Dendritic cell treated with granulocyte-macrophage colony-stimulating factor and Interleukin-4, amounts not matched to agents 40 ng/mL and 50 ng/mL, for 4 days (primary cell): ENCODE measurements around the gene GOT1.

Experiments used
- H3K27ac Mint-ChIP-seq: one replicate; pipeline ENCODE4 v1.8.0; 2022; ENCODE audit warnings: mild to moderate bottlenecking, mixed read lengths
- H3K27me3 Mint-ChIP-seq: one replicate; pipeline ENCODE4 v1.8.0; 2022; ENCODE audit warnings: mild to moderate bottlenecking, mixed read lengths
- H3K36me3 Mint-ChIP-seq: one replicate; pipeline ENCODE4 v1.8.0; 2022; ENCODE audit warnings: low read depth, mixed read lengths
- H3K4me1 Mint-ChIP-seq: one replicate; pipeline ENCODE4 v1.8.0; 2022; ENCODE audit warnings: low read depth, mixed read lengths
- H3K4me3 Mint-ChIP-seq: one replicate; pipeline ENCODE4 v1.8.0; 2022; ENCODE audit warnings: mild to moderate bottlenecking, moderate library complexity, mixed read lengths
- H3K9me3 Mint-ChIP-seq: one replicate; pipeline ENCODE4 v1.8.0; 2022; ENCODE audit warnings: mixed read lengths
- intact Hi-C: fragments of 100-400 bp; cut with micrococcal nuclease; formaldehyde crosslinking; loops from one replicate; pipeline ENCODE4 v1.15.0; 2022

The GOT1 gene

DNA sequence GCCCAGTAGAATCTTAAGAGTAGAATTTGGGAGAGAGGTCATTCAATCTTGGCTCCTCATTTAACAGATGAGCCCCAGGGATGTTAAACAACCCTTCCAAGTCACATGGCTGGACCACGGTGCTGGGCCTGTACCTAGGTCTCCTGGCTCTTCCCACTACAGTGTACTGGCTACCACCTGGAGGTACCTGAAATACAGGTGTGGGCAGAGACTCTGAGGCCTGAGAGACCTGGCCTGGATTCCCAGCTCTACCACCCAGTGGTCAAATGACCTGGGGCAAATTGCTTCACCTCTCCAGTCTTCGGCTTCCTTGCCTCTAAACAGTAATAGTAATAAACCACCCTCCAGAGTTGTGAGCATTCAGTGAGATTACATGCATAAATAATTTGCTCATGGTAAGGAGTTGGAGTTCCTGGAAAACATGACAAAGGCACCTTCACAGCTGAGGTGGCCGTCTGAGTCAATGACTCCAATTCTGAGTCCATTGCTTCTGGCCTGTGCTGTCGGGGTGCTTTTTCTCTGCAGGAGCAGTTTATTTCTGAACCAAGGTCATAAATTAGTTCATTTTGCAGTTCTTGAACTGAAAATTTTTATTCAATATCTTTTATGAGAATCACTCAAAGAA, 2.7 kb downstream of the GOT1 start:
- H3K27ac Mint-ChIP-seq: no peak overlapping the region
- H3K27me3 Mint-ChIP-seq: no peaks in the 10 kb centered on the region
- H3K36me3 Mint-ChIP-seq: peaks cover 38% of the 10 kb centered on the region
- no peaks in the 10 kb centered on the region for H3K9me3 Mint-ChIP-seq
- H3K4me3 Mint-ChIP-seq: no peak overlapping the region
- peaks cover 32% of the 10 kb centered on the region for H3K4me1 Mint-ChIP-seq
- intact Hi-C loops: no loop called here

DNA sequence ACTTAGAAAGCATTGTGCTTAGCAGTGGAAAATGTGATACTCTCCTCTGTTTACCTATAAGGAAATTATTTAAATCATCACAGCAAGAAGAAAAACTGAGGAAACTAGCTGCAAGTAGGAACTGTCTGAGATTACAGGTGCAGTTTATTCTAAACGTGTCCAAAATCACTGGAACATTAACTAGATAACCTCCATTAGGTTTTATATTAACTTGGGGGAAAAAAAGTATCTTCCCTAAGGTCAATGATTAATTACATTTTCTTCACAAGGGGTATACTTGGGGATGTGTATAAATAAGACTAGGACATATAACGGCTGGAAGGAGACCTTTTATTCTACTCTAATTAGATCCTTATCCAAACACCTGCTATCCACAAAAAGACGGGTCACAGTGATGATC, 3.7 kb downstream of the GOT1 start:
- Mint-ChIP-seq H3K36me3 (peaks cover 33% of the 10 kb centered on the region), H3K4me3 (no peak overlapping the region), H3K27ac (no peak overlapping the region), H3K9me3 (no peaks in the 10 kb centered on the region), H3K4me1 (peaks cover 26% of the 10 kb centered on the region), H3K27me3 (no peaks in the 10 kb centered on the region)
- intact Hi-C loops: no loop called here

DNA sequence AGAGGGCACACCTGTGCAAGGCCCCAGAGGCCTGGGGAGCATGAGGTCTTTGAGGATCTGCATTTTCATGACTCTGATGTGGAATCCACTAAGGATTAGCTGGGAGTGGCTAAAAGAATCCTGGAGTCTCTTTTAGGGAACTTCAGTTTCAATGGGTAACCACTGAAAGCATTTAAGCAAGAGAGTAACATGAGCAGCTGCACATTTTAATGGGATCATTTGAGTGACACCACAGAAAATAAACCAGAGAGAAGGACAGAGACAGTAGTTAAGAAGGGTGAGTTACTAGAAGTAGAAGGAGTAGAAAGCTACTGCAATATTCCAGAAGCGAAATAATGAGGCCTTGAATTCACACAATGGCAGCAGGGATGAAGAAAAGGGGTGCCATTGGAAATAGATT, 5.2 kb downstream of the GOT1 start:
- H3K27ac Mint-ChIP-seq: no peak overlapping the region

DNA sequence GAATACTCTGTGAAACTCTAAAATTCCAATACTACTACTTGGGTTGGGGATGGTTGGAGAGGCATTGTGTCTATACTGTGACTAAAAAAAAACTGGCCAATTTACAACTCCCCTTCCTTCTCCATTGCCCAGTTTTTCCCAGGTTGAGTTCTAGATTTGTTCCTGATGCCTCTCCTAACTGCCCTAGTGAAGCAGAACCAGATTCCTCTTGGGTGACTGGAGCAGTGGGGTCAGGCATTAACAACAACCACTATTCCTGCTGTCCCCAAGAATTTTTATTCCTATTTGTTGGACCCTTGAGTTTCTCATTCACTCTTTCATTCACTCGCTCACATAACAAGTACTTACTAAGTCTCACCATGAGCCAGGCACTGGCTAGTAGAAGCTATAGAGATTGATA, 5.8 kb downstream of the GOT1 start:
- no peaks in the 10 kb centered on the region for H3K9me3 Mint-ChIP-seq
- H3K27ac Mint-ChIP-seq: no peak overlapping the region
- H3K27me3 Mint-ChIP-seq: no peaks in the 10 kb centered on the region
- peaks cover 11% of the 10 kb centered on the region for H3K4me1 Mint-ChIP-seq
- H3K36me3 Mint-ChIP-seq: peaks cover 30% of the 10 kb centered on the region
- intact Hi-C loops: no loop called here
- no peak overlapping the region for H3K4me3 Mint-ChIP-seq

More for the DNA sequence above, 5.2 kb downstream of the GOT1 start:
- Mint-ChIP-seq H3K9me3 (no peaks in the 10 kb centered on the region), H3K4me1 (peaks cover 16% of the 10 kb centered on the region), H3K27me3 (no peaks in the 10 kb centered on the region), H3K4me3 (no peak overlapping the region), H3K36me3 (peaks cover 27% of the 10 kb centered on the region)
- intact Hi-C loops: no loop called here

DNA sequence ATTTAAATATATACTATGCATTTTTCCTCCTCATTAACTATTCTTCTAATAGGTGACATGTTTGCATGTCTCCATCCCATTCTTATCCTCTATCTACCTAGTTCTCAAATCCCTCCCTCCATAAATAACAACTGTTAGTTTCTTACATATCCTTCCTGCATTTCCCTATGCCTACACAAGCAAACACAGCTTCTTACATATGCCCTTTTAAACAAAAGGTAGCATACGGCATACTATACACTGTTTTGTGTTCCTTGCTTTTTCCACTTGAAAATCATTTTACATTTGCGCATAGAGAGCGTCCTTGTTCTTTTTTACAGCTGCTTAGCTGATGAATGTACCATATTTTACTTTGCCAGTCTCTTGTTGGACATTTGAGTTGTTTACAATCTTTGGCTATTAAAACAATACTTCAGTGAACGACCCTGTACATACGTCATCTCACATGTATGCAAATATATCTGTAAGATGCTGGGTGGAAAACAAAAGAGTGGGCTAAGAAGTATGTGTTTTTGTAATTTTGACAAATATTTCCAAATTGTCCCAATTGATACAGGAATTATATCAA, 7.8 kb downstream of the GOT1 start:
- no peaks in the 10 kb centered on the region for H3K9me3 Mint-ChIP-seq
- no peak overlapping the region for H3K4me3 Mint-ChIP-seq
- no peaks in the 10 kb centered on the region for H3K4me1 Mint-ChIP-seq
- intact Hi-C loops: no loop called here
- peaks cover 51% of the 10 kb centered on the region for H3K36me3 Mint-ChIP-seq
- no peak overlapping the region for H3K27ac Mint-ChIP-seq
- H3K27me3 Mint-ChIP-seq: no peaks in the 10 kb centered on the region

DNA sequence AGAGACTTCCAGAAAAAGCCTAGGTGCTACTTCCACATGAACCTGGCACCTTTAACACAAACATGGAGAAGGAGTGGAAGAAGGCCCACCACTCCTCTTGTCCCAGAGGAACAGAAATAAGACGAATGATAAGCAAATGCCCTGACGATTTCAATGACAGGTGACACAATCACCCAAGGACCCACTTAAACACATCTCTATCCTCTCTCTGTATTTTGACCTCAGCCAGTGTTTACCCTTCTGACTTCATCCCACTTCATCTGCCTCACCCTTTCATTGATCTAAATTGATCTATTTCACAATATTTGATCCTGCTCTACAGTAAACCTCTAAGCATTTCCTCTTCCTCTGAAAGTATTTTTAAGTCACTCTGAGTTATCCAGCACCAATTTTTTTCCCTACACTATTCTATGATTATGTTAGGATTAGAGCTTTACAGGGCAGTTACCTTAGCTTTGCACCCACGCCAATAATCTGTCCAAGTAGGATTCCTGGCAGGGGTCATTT, 9.1 kb downstream of the GOT1 start:
- Mint-ChIP-seq H3K36me3 (peaks cover 58% of the 10 kb centered on the region), H3K27ac (no peak overlapping the region)
- intact Hi-C loops: no loop called here

DNA sequence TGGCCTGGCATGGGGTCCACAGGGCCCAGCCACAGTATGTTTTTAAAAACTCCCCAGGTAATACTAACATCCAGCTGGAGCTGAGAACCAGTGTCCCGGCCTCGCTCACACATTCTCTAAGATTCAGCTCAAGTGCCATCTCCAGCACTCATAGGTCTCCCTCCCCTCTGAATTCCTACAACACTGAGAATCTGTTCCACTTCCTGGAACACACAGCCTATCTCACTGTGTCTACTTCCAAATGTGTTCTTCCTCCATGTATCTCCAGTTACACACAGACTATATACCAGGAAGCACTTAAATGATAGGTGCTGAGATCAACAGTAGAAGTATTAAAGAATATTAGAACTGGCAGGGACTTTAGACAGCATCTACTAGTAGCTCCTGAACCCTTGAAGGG, 10.7 kb downstream of the GOT1 start:
- Mint-ChIP-seq H3K27ac (no peak overlapping the region), H3K27me3 (no peaks in the 10 kb centered on the region), H3K36me3 (peaks cover 61% of the 10 kb centered on the region), H3K9me3 (no peaks in the 10 kb centered on the region), H3K4me1 (no peaks in the 10 kb centered on the region), H3K4me3 (no peak overlapping the region)
- intact Hi-C loops: no loop called here

More for the DNA sequence above, 9.1 kb downstream of the GOT1 start:
- no peaks in the 10 kb centered on the region for H3K4me1 Mint-ChIP-seq
- no peak overlapping the region for H3K4me3 Mint-ChIP-seq
- no peaks in the 10 kb centered on the region for H3K27me3 Mint-ChIP-seq
- H3K9me3 Mint-ChIP-seq: no peaks in the 10 kb centered on the region

DNA sequence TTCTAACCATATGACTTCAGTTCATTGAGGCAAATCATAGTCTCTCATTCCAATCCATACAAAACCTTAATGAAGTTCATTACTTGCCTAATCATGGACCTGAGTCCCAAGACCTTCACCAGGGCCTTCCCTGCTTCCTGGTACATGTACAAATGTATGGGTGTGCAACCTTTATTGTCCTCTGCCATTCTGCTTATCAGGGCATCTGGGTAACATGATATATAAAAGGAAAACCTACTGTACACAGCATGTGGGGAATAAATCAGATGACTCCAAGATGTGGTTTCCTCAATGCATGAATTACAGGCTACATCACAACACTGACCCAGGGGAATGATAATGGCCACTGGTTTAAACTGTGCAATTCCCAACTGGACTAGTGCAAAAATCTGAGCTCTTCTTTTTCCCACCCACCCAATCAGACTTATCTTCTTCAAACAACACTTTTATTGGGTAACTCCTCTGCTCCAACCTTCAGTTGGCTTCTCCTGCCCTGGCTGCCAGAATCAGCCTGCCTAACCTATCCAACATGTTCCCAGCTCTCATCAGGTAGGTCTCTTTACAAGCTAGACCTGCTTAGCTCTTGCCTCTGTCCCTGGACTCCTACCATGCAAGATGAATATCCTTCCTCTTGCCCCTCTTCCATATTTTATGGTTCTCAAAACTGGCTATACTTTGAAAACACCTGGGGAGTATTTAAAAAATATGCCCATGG, 11.4 kb downstream of the GOT1 start:
- Mint-ChIP-seq H3K36me3 (peaks cover 59% of the 10 kb centered on the region), H3K9me3 (no peaks in the 10 kb centered on the region), H3K4me1 (no peaks in the 10 kb centered on the region), H3K4me3 (no peak overlapping the region), H3K27ac (no peak overlapping the region), H3K27me3 (no peaks in the 10 kb centered on the region)
- intact Hi-C loops: no loop called here

DNA sequence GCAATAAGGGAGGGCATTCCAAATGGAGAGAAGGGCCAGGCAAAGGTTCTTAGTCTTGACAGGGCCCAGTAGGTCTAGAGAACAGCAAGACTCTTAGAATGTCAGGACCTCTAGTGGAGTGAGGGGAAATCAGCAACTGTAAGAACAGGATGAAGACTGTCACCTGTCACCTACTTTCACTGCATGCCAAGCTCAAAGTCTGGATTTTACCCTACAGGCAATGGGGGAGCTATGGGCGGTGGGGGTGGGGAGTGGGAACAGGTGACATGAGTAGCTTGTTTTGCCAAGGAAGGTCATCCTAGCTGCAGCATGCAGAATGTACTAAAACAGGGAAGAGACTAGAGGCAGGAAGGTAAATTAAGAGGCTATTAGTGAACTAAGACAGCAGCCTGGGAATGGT, 18.3 kb downstream of the GOT1 start:
- H3K4me1 Mint-ChIP-seq: peaks cover 5% of the 10 kb centered on the region
- H3K27ac Mint-ChIP-seq: no peak overlapping the region
- no peaks in the 10 kb centered on the region for H3K9me3 Mint-ChIP-seq
- H3K36me3 Mint-ChIP-seq: peaks cover 56% of the 10 kb centered on the region
- intact Hi-C loops: no loop called here
- no peak overlapping the region for H3K4me3 Mint-ChIP-seq
- no peaks in the 10 kb centered on the region for H3K27me3 Mint-ChIP-seq

DNA sequence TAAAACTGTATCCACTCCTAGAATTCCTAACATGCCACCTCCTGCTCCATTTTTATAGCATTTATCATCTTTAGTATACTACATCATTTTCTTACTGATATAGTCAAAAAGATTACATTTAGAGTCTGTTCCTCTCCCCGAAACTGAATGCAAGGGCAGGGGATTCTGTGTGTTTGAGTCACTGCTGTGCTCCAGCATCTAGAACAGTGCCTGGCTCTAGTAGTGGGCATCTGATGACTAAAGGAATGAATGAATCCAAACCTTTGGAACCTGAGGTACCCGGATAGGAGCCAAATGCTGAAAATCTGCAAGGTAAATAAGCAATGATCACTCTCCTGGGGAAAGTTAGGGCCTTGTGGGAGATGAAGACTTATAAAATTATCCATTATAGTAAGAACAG, 18.9 kb downstream of the GOT1 start:
- no peak overlapping the region for H3K4me3 Mint-ChIP-seq
- peaks cover 60% of the 10 kb centered on the region for H3K36me3 Mint-ChIP-seq
- intact Hi-C loops: no loop called here

DNA sequence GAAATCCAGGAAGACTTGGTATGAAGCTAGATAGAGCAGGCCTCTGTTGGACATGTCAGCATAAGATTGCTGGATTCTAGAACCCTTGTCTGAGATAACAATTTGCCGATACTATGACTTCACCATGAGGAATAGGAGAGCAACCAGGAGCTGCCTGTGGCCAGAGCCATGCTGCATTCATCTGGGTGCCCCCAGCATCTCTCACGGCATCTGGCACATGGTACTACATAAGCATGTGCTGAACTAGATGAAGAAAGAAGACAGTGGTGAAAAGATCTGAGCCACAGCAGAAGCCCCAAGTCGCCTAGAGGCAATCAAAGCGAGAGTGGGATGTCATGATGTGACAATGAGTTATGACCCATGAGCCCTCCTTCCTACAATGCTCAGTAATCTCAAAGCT, 19.5 kb downstream of the GOT1 start:
- H3K4me1 Mint-ChIP-seq: peaks cover 5% of the 10 kb centered on the region
- intact Hi-C loops: no loop called here
- H3K27me3 Mint-ChIP-seq: no peaks in the 10 kb centered on the region
- no peak overlapping the region for H3K4me3 Mint-ChIP-seq
- H3K9me3 Mint-ChIP-seq: no peaks in the 10 kb centered on the region
- H3K27ac Mint-ChIP-seq: no peak overlapping the region
- peaks cover 60% of the 10 kb centered on the region for H3K36me3 Mint-ChIP-seq

More for the DNA sequence above, 18.9 kb downstream of the GOT1 start:
- H3K9me3 Mint-ChIP-seq: no peaks in the 10 kb centered on the region
- H3K27me3 Mint-ChIP-seq: no peaks in the 10 kb centered on the region
- H3K4me1 Mint-ChIP-seq: peaks cover 5% of the 10 kb centered on the region
- H3K27ac Mint-ChIP-seq: no peak overlapping the region

DNA sequence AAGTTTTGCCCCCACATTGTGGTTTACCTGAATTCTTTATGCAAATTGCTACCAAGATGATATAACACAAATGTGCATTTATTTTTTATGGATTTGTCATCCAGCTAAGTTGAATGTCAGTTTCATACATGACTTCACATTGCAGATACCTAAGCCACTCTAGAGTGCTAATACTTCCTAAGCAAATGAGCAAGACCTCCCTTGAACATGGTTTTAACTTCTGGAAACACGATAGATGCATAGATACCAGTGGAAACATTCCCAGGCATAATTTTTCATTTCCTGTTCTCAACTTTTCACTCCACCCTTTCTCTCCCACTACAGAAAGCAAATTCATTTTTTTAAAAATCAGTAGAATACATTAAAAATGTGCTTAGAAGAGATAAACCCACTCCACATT, 20.3 kb downstream of the GOT1 start:
- Mint-ChIP-seq H3K4me1 (peaks cover 5% of the 10 kb centered on the region), H3K36me3 (peaks cover 60% of the 10 kb centered on the region), H3K9me3 (no peaks in the 10 kb centered on the region), H3K4me3 (no peak overlapping the region), H3K27me3 (no peaks in the 10 kb centered on the region), H3K27ac (no peak overlapping the region)
- intact Hi-C loops: no loop called here

DNA sequence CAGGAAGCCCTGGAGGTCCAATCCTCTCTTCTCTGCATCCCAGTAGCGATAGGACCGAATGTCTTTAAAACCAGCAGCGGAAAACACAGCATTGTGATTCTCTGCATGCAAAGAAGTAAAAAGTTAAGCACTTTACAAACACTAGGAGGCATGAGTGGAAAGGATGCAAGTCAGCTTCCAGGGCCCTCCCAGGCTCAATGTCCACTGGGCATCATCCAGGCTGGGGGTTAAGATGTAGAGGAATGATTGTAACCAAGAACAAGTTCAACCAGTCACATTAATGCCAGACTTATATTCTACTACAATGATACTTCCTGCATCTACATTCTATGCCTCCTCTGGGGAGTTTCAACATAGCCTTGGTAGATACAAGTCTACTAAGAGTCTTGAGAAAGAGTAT, 24.3 kb downstream of the GOT1 start:
- H3K4me3 Mint-ChIP-seq: no peak overlapping the region
- no peaks in the 10 kb centered on the region for H3K27me3 Mint-ChIP-seq
- H3K4me1 Mint-ChIP-seq: peaks cover 19% of the 10 kb centered on the region
- H3K9me3 Mint-ChIP-seq: no peaks in the 10 kb centered on the region
- peaks cover 68% of the 10 kb centered on the region for H3K36me3 Mint-ChIP-seq
- H3K27ac Mint-ChIP-seq: no peak overlapping the region
- intact Hi-C loops: no loop called here

DNA sequence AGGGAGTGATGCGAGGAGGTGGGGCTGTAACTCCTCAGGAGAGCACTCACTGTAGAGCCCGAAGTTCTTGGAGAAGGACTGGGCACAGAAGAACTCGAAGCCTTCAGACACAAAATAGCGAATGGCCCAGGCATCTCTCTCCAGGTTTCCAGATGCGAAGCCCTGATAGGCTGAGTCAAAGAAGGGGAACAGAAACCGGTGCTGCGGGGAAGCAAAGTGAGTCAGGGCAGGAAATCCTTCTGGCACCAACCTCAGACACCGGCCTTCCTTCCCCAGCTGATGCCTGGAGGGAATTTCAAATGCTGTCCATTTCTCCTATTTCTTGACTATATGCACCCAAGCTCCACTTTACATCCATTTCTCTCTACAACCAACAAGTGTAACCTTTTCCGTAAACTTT, 26.8 kb downstream of the GOT1 start:
- Mint-ChIP-seq H3K27me3 (no peaks in the 10 kb centered on the region), H3K4me1 (peaks cover 14% of the 10 kb centered on the region), H3K4me3 (no peak overlapping the region), H3K27ac (no peak overlapping the region), H3K9me3 (no peaks in the 10 kb centered on the region), H3K36me3 (peaks cover 87% of the 10 kb centered on the region)
- intact Hi-C loops: no loop called here
